Raji (cell line): Measurements from ENCODE around the gene ZFP64.

Experiments used
- POLR2A ChIP-seq: IDR thresholded peaks from 2 replicates; pipeline ENCODE4 v1.6.1; 2011; ENCODE audit warnings: low read depth, low read length, control low read depth; ENCODE audit not compliant: insufficient read depth

Gene ZFP64

DNA sequence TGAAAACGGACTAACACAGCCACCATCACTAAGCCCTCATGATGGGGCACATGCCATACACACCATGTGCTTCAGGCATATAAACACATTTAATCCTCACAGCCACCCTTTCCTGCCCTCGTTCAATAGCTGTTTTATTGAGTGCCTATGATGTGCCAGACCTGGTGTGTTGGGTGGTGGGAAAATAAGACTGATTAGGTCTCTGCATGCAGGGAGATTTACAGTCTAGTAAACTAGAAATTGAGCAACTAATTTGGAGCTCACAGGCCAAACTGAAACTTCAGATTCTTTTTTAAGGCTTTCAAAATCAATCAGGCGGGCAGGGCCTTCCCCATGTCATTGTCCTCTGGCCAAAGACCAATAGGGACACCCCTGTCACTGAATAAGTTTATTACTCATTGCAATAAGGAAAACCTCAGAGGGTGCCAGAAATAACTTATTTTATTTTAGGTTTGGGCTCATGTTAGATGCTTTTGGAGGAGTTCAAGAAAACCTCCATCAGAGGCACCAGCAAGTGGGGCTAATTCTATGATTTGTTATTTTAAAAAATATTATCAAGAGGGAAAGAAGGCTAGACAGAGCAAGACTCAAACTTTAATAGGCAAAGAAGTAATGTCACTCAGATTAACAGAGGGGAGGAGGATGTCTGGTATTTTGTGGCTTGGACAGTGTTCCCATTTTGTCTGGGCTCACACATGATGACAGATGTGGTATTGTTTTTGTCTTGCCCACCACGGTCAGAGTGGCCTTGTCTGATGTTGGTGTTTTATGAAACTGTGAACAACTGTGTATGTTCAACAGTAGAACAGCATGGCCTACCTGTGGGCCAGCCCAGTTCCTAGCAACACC, 12.0 kb downstream of the ZFP64 start:
- TF ChIP-seq POLR2A: no peak

DNA sequence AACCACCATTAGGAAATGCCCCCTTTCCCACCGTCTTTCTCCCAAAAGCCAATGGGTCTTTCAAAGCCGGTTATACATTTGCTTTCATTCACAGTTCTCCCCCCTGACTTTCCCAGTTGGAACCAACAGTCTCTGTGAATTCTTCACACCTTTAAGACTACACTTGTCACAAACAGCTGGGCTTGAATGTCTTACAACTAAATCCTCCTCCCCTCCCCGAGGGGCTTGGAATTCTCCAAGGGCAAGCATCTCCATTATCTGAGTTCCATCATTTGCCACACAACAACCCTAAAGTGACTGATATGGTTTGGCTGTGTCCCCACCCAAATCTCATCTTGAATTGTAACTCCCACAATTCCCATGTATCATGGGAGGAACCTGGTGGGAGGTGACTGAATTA, 12.9 kb downstream of the ZFP64 start:
- no peak for TF ChIP-seq POLR2A

DNA sequence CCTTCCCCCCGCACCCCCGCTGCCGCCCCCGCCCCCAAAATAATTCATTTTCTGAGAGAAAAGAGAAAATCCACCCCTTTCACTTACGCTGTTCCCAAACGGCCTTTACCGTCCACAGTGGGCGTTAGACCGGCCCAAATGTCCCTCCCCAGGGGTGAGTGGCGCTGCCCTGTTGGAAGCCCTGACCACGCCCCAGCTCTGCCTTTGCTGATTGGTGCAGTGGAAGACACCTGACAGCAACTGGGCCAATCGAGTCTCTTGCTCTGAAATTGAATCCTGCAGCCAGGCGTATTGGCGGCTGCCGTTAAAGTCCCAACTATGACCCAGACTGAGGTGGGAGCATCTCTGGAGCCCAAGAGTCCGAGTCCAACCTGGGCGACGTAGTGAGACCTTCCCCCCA, 15.7 kb downstream of the ZFP64 start:
- TF ChIP-seq POLR2A: no peak

DNA sequence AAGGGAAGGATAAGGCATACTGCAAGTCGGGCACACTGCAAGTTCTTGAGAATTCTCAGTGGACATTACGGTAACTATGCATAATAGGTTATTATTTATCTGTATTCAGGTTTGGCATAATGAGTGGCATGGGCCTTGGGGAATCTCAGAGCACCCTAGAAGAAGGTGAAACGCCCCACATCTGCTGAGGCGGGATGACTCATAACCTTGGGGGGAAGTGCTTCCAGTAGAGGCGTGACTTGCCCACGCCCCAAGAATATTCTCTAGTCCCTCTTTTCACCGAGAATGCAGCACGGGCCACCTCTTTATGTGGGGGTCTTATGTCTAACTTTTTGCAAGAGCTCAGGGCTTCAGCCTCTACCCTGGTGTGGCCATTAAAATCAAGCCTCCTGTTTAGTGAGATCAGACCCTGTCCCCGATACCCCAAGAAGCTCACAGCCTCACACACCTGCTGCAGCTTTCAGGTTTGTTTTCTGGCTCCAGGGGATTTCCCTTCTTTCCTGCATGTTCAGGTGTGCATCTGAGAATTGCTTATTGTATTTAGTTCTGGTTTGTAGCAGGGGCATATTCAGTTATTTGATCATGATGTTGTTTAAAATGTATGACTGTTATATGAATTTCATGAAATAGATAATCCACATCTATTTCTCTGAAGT, 19.1 kb downstream of the ZFP64 start:
- no peak for TF ChIP-seq POLR2A

DNA sequence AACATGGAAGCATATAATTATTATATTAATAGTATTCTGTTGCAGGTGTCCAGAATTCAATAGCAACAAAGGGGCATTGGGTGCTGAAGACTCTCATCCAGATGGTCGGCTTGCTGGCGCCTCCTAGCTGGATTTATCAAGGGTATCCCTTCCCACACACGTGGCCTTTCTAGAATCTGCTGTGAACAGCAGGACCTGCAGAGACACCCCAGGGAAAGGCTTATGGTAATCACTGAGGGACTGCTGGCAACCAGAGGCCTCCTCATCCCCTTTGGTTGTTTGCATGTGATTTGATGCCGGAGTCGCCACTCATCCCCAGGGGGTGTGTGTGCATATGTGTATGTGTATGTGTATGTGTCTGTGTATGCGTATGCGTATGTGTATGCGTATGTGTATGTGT, 20.6 kb downstream of the ZFP64 start:
- no peak for TF ChIP-seq POLR2A

DNA sequence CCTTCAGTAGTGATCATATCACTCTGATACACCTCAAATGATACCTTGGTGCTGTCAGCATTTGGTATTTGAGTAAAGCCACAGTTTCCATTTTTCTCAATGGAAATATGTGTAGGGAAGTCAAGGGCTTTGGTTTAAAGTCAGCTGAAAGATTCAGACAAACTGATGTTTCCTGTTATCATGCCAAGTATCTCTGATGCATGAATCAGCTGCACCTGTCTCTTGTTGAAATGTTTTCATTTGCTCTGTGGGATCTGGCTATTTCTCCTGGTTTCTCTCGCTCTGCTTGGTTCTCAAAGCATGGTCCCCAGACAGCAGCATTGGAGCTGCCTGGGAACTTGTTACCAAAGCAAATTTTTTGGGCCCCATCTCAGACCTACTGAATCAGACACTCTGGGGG, 23.5 kb downstream of the ZFP64 start:
- TF ChIP-seq POLR2A: no peak

DNA sequence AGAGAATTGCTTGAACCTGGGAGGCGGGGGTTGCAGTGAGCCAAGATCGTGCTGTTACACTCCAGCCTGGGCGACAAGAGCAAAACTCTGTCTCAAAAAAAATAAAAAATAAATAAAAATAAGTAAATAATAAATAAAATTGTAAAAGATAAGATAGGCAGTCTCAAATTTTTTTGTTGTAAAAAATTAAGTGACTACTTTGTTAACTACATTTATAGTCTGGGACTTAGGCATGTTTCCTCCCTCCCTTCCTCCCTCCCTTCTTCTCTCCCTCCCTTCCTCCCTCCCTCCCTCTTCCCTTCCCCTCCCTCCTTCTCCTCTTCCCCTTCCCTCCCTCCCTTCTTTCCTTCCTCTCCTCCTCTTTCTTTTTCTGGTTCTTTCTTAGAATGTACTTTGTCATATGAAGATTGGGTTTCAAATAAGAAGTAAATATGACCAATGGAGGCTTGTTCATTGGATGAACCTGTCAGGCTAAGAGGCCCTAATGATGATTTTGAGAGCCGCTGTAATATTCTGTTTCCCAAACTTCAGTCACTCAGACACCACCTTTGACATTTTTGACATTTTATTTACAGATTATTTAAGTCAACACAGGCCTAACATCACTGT, 24.2 kb downstream of the ZFP64 start:
- no peak for TF ChIP-seq POLR2A

DNA sequence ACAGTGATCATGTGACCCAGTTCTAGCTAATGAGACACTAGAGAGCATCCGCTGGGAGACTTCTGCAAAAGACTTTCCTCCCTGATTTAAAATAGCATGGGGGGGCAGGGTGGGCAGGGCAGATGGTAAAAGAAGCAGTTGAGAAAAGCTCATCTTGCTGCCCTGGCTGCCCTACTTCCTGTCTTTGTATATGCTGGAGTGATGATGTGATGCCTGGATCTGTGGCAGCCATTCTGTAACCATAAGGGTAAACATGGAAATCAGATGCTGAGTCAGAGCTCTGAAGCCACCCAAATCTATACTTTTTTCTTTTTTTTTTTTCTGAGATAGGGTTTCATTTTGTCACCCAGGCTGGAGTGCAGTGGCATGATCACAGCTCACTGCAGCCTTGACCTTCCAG, 25.4 kb downstream of the ZFP64 start:
- TF ChIP-seq POLR2A: no peak

DNA sequence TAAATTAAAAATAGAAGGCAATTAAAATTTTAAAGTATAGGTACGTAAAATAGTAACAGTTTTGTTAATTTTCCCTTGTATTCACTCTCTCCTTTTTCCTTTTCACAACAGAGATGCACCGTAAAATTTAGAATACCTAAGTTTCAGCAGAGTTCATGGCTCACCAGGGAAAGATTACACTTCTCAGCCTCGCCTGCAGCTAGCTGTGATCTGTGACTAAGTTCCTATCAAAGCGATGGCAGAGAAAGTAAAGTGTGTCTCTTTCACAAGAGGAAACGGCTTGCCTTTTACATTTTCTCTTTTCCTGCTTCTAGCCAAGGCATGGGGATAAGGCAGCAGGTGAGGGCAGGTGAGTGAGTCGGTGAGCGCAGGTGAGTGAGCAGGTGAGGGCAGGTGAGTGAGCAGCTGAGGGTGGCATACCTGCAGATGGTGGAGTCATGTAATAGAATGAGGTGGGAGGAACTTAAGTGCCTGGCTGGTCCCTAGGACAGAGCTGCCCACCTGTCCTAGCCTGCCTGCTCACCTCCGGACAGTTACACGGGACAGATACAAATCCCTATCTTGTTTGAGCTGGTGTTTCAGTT, 30.9 kb downstream of the ZFP64 start:
- TF ChIP-seq POLR2A: no peak

DNA sequence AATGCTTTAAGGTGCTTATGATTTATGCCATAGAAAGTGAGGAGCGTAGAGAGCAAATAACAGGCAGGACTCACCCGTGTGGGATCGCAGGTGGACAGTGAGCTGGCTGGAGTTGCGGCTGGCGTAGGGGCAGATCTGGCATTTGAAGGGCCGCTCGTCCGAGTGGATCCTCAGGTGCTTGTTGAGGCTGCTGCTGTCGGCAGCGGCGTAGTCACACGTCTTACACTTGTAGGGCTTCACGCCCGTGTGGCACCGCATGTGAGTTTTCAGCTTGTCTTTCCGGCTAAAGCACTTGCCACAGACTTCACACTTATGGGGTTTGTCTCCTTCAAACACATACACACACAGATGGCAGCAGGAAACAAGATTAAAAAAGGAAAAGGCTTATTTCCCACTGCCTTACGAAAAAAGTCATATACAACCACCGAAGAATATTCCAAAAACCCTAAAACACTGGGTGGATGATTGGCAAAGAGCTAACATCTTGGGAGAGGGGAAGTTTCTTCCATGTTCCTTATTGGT, 31.5 kb downstream of the ZFP64 start:
- TF ChIP-seq POLR2A: no peak

DNA sequence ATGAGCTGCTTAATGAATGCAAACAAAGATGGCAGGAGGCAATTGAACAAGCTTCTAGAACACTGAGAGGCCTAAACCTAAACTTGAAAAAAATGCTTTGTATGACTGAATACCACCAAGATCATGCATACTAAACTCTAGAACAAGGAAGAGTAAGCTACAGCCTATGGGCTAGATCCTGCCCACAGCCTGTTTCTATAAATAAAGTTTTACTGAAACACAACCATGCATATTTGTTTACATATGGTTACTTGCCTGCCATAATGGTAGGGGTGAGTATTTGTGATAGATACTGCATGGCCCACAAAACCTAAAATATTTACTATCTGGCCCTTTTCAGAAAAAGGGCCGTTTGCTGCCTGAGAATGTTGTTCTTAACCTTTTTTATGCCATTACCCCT, 37.0 kb downstream of the ZFP64 start:
- TF ChIP-seq POLR2A: no peak

DNA sequence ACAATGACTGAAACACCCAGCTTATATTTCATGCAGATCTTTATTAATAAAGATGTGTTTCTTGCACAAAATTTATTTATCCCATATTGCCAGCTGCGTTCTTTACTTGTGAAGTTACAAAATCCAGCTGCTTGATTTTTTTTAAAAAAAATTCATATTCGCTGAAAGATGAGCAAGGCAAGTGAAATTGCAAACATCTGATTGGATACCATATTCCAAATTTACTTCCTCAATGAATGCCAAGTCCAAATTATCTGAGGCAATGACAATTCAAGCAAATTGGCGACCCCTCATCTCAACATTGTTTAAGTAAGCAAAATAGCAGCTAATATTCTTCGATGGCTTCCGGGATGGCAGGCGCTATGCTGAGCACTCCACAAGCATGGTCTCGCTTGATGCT, 37.7 kb downstream of the ZFP64 start:
- TF ChIP-seq POLR2A: no peak

DNA sequence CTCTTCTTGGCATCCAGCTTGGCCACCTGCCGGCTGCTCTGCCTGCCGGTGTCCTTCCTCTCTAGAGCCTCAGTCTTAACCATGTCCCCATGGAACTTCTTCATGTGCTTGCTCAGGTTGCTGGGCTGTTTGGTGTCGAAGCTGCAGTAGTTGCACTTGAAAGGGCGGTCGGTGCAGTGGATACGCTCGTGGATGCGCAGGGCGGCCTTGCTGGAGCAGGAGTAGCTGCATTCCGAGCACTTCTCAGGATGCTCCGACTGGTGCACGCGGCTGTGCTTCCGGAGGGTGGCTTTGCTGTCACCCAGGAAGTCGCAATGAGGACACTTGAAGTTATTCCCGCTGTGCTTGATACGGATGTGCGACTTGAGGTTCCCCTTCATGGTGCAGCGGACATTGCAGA, 38.7 kb downstream of the ZFP64 start:
- TF ChIP-seq POLR2A: no peak

DNA sequence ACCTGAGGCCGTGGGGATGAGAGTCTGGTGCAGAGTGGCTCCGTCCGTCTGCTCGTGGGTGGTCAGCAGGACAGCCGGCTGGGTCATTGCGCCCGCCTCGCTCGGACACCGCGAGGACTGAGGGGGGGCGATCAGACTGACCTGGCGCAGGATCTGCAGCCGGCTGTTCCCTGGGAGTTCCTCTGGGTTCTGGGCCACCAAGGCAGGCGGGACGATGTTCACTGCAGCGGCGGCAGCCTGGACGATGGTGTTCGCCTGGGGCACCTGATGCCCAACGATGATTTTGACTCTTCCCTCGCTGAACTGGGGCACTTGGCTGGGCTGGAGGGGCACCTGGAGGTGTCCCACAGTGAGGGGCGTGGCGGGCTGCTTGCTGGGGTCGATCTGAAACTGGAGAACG, 39.2 kb downstream of the ZFP64 start:
- TF ChIP-seq POLR2A: no peak

DNA sequence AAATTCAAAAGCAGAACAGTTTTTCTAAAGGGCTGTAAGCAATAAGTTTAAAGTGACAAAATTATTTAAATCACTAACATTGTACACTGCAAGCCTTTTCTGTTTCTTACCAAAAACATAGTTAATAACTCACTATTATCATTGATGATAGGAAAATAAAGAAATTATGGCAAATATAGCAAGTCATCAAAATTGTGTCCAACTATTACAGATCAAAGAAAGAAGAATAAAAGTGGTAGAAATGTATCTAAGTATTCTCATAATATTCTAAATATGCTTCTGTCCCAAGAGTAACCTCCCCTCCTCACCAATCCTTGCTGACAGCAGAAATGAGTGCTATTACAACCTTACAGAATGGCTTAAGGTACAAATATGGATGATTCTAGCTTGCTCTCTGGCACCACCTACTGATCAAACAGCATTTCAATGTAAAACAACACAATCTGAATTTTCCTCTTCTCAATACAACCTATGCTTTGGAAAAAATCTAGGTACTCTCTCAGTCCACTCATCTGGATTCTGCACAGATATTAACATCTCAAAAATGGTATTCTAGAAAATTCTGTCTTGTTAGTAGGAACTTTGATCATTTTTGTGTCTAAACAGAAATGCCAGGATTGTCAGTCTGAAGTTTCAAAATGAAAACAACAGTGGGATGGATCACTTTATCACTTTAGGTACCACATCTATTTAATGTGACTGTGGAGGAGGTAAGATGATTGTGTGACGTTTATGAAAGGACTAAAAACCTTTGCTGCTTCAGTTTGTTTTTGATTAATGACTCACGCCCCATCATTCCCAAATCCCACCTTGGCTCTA, 40.9 kb downstream of the ZFP64 start:
- TF ChIP-seq POLR2A: no peak
